ENCODE measurements around the gene DLG2. TPM values are rescaled to one million over a fixed set of nuclear protein-coding genes. Genes with fewer than 3 reads are reported as not detected.

The DLG2 gene
- total and polyA plus RNA-seq, 2 of the 4 experiments (the other 2 are of a cell fraction): 0.31 to 0.36 TPM

DNA sequence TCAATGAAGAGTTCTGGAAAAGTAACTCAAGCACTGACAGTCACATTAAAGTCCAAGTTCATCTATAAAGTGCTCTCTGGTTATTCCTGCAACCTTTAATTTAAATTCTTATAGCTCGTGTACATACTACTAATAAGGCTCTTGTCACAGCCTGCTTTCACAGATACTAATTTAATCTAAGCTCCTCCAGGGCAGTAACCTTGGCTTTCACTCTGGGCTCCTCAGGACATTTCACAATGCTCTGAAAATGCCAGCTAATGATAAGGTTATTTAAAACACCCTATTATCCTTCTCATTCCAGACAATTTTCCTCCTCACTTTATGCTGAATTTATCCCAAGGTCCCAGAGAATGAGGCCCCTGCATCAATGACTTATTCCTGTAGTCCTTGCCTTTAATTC, 2098.3 kb downstream of the DLG2 start:
- Histone ChIP-seq H3K27ac (ENCODE audit: insufficient read depth, low read length) (no peak overlapping the region), H4K8ac (ENCODE audit: low read depth in 2 of 2, low read length in 2 of 2) (no peak overlapping the region), H3K18ac (ENCODE audit: low read depth, low read length) (no peak overlapping the region), H2BK15ac (ENCODE audit: low read depth, low read length) (no peak overlapping the region), H3K14ac (replicated peaks; ENCODE audit: low read depth, low read length) (no peak overlapping the region), H3K4ac (ENCODE audit: low read depth, low read length) (no peak overlapping the region), H2BK5ac (ENCODE audit: low read depth, low read length, poor library complexity, severe bottlenecking) (no peak overlapping the region), H3K56ac (ENCODE audit: extremely low read depth, insufficient read depth, low read length) (no peak overlapping the region), H3K9ac (ENCODE audit: low read depth, low read length) (no peak overlapping the region), H2AK5ac (ENCODE audit: low read depth, low read length) (no peak overlapping the region), H3K27me3 (ENCODE audit: control insufficient read depth, insufficient read depth, low read length) (peaks cover 5% of the 10 kb centered on the region), H3K9me3 (ENCODE audit: control insufficient read depth, insufficient read depth, low read length) (no peaks in the 10 kb centered on the region), H3K23ac (ENCODE audit: low read depth, low read length) (no peak overlapping the region), H3K79me1 (ENCODE audit: low read depth in 1 of 2, low read length in 2 of 2) (no peaks in the 10 kb centered on the region), H2BK120ac (ENCODE audit: low read depth, low read length) (no peak overlapping the region), H2BK20ac (ENCODE audit: low read depth, low read length) (no peak overlapping the region), H3K9me1 (ENCODE audit: insufficient read depth, low read length) (no peaks in the 10 kb centered on the region), H2AK9ac (replicated peaks; ENCODE audit: low read depth, low read length, poor library complexity) (no peak overlapping the region), H2AFZ (replicated peaks; ENCODE audit: low read length, poor library complexity) (no peak overlapping the region), H4K91ac (ENCODE audit: insufficient read depth, low read depth, low read length) (no peak overlapping the region), H3K4me3 (ENCODE audit: insufficient read depth, low read depth, low read length) (no peak overlapping the region), H3K4me2 (ENCODE audit: low read depth, low read length) (no peak overlapping the region), H4K20me1 (ENCODE audit: insufficient read depth, low read length) (no peaks in the 10 kb centered on the region), H3K36me3 (ENCODE audit: control insufficient read depth, insufficient read depth, low read length) (no peaks in the 10 kb centered on the region), H4K5ac (ENCODE audit: low read depth, low read length) (no peak overlapping the region), H3K4me1 (ENCODE audit: control insufficient read depth, insufficient read depth, low read length) (no peaks in the 10 kb centered on the region)
- no CpG with 5 or more reads among the region's 1 CpG for WGBS, 2 experiments (ENCODE audit: extremely low coverage in 2 of 2, insufficient read length in 1 of 2)
- dilution Hi-C loops (cut with HindIII; ENCODE audit: low sequenced_read_pairs, unreplicated experiment) (no loop called here), in situ Hi-C loops (cut with MboI; ENCODE audit: low sequenced_read_pairs) (loop anchor here (10.0 kb wide), 1 partner anchor 286 kb away; no protein-coding TSS in a partner anchor), intact Hi-C loops (cut with micrococcal nuclease) (no loop called here)
- ATAC-seq (ENCODE audit: low read depth) (no peak), DNase-seq (no peak)
- ChIA-PET POLR2A (ENCODE audit: unreplicated experiment) (no interaction called here), CTCF (no interaction called here)
- TF ChIP-seq RFX5 (IDR thresholded peaks at IDR 0.05; ENCODE audit: low read depth, low read length): no peak
- no peak for TF ChIP-seq FOS (IDR thresholded peaks at IDR 0.05; ENCODE audit: low read depth, low read length)
- no peak for TF ChIP-seq RAD21 (IDR thresholded peaks at IDR 0.05; ENCODE audit: low read length)
- TF ChIP-seq CHD1 (IDR thresholded peaks at IDR 0.05; ENCODE audit: low read depth, low read length): no peak
- TF ChIP-seq MXI1 (IDR thresholded peaks at IDR 0.05; ENCODE audit: borderline replicate concordance, low read depth, low read length): no peak
- no peak for TF ChIP-seq MAFK (IDR thresholded peaks at IDR 0.05; ENCODE audit: low read depth, low read length)
- no peak for TF ChIP-seq POLR2A (IDR thresholded peaks at IDR 0.05; ENCODE audit: low read depth, low read length)
- no peak for TF ChIP-seq RCOR1 (IDR thresholded peaks at IDR 0.05; ENCODE audit: insufficient replicate concordance, low read length)
- TF ChIP-seq NFE2L2 (IDR thresholded peaks at IDR 0.05; ENCODE audit: low read depth, low read length): no peak
- no peak for TF ChIP-seq MAZ (IDR thresholded peaks at IDR 0.05; ENCODE audit: borderline replicate concordance, low read depth, low read length)
- no peak for TF ChIP-seq BHLHE40 (IDR thresholded peaks at IDR 0.05; ENCODE audit: low read depth, low read length)
- no peak for TF ChIP-seq ELK1 (IDR thresholded peaks at IDR 0.05; ENCODE audit: borderline replicate concordance, low read depth, low read length)
- TF ChIP-seq CTCF (conservative IDR thresholded peaks at IDR 0.05; ENCODE audit: low read depth, low read length): no peak
- TF ChIP-seq USF2 (IDR thresholded peaks at IDR 0.05; ENCODE audit: low read depth, low read length): no peak
- TF ChIP-seq SMC3 (IDR thresholded peaks at IDR 0.05; ENCODE audit: low read depth, low read length): no peak
- TF ChIP-seq CEBPB (IDR thresholded peaks at IDR 0.05; ENCODE audit: low read depth, low read length): no peak
- BruUV-seq (replicated peaks): no TSS peak

All from IMR-90 (cell line).